T-helper 1 cell (primary cell): ENCODE measurements around the gene PCDHGA11.
"Not testable (repeated sequence)": the region's sequence is repeated elsewhere in the genome, so short reads cannot be mapped to it uniquely, and the experiment has no call there.

Experiments used
- DNase-seq, 5 donors: peaks; one replicate each; pipeline ENCODE4 v3.0.0-alpha.2; 2012 to 2020

PCDHGA11 gene

GRCh38 chr5:141432308-141432707 lies 11.5 kb downstream of the PCDHGA11 start:
- DNase-seq, result not testable (repeated sequence)

GRCh38 chr5:141432726-141433125 lies 11.9 kb downstream of the PCDHGA11 start:
- not testable (repeated sequence) for DNase-seq

- no peak for DNase-seq
These were observed 13.2 kb downstream of the PCDHGA11 start for GRCh38 chr5:141434006-141434405.

GRCh38 chr5:141437221-141437620 lies 16.4 kb downstream of the PCDHGA11 start:
- no peak for DNase-seq

GRCh38 chr5:141439411-141440141 lies 18.7 kb downstream of the PCDHGA11 start:
- DNase-seq, result no peak

GRCh38 chr5:141440341-141440740 lies 19.5 kb downstream of the PCDHGA11 start:
- no peak for DNase-seq

- DNase-seq, result no peak
These were observed 20.8 kb downstream of the PCDHGA11 start for GRCh38 chr5:141441571-141442170.

GRCh38 chr5:141465351-141465750 lies 44.5 kb downstream of the PCDHGA11 start:
- no peak for DNase-seq
